Measurements from ENCODE around the gene AGER. TPM values are rescaled to one million over a fixed set of nuclear protein-coding genes. Genes with fewer than 3 reads are reported as not detected.
"Not testable (repeated sequence)": the region's sequence is repeated elsewhere in the genome, so short reads cannot be mapped to it uniquely, and the experiment has no call there.

AGER gene
- total RNA-seq, 1 donor from 2014 or later: 1,590 TPM

DNA sequence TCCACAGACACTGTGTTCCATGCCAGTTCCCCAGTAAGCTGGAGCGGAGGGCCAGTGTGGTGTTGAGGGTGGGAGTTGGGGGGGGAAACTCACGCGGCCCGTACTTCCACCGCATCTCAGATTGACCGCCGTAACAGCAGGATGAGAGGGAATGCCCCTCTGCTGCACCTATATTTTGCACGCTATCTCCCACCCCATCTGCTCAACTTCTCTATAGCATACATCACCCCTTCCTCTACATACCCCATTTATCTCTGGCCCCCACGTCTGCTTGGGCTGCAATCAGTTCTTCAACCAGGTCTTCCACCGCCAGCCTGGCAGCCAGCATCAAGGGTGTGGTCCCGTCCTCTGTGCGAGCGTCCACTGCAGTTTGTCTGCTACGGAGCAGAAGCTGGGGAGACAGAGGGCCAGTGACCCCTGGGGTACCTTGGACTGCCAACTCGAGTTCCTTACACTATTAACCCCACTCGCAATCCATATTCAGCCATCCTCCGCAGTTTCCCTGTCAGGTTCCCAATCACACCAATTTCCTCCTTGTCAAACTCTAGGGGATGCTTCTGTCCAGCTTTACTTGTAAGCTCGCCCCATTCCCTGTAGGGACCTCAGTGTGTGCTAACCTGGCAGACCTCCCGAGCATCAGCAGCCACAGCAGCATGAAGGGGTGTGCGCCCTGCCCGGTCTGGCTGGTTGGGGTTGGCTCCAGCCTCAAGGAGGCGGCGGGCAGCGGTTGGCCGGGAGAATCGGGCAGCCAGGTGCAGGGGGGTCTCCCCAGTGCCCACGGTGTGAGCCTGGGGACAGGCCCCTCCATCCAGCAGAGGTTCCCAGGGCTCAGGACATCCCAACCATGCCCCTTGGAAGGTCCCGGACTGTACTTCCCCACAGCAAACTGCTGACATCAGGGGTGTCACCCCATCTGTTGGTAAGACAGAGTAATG lies 12.9 kb upstream of the AGER start:
- no peaks in the 10 kb centered on the region for H3K27me3 ChIP-seq
- no peaks in the 10 kb centered on the region for H3K36me3 ChIP-seq
- DNase-seq (peak; percentile 70), ATAC-seq (no peak)
- H3K9me3 ChIP-seq: no peaks in the 10 kb centered on the region
- H3K4me3 ChIP-seq: peak overlapping the region; percentile 86
- H3K27ac ChIP-seq: peak overlapping the region; percentile 100
- intact Hi-C loops (cut with DNase I): no loop called here
- TF ChIP-seq, protein P1, sequence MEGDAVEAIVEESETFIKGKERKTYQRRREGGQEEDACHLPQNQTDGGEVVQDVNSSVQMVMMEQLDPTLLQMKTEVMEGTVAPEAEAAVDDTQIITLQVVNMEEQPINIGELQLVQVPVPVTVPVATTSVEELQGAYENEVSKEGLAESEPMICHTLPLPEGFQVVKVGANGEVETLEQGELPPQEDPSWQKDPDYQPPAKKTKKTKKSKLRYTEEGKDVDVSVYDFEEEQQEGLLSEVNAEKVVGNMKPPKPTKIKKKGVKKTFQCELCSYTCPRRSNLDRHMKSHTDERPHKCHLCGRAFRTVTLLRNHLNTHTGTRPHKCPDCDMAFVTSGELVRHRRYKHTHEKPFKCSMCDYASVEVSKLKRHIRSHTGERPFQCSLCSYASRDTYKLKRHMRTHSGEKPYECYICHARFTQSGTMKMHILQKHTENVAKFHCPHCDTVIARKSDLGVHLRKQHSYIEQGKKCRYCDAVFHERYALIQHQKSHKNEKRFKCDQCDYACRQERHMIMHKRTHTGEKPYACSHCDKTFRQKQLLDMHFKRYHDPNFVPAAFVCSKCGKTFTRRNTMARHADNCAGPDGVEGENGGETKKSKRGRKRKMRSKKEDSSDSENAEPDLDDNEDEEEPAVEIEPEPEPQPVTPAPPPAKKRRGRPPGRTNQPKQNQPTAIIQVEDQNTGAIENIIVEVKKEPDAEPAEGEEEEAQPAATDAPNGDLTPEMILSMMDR (IDR thresholded peaks at IDR 0.05): peak; percentile 8
- H3K4me1 ChIP-seq: peaks cover 32% of the 10 kb centered on the region

DNA sequence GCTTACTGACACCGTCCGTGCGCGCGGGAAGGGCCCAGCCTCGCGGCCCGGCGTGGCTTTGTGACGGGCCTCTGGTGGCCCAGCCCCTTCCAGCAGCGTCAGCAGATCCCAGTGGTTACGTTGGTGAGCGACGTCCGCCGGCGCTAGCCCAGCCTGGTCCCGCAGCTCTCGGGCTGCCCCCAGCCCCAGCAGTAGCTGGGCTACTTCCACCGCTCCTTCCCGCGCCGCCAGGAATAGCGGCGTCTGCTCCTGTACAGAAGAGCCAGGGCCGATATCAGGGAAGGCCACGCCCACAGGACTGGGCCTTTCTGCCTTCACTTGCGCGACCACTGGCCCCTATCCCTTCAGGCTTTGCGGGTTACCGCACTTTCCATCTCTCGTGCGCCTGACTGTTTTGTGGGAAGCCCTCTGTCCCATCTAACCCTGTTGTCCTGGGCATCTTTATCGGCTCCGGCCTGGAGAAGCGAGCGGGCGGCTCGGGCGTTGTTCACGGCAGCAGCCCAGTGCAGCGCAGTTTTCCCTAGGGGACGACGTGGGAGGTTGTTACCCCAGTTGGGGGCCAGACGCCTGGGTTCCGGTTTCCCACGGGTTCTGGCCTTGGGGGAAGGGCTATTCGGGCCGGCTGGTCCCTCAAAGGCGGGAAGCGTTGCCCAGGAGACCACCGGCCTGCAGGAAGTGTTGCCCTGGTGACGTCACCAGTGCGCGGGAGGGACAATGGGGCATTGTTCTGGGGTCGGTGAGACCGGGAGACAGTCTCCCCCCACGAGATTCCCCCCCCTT lies 12.0 kb upstream of the AGER start:
- DNase-seq (peak; percentile 93), ATAC-seq (peak; percentile 6)
- Histone ChIP-seq H3K4me3 (peak overlapping the region; percentile 86), H3K36me3 (no peaks in the 10 kb centered on the region), H3K27me3 (no peaks in the 10 kb centered on the region), H3K4me1 (peaks cover 37% of the 10 kb centered on the region), H3K9me3 (no peaks in the 10 kb centered on the region), H3K27ac (peak overlapping the region; percentile 100)
- TF ChIP-seq, protein P1 (IDR thresholded peaks at IDR 0.05): peak; percentile 4
- intact Hi-C loops (cut with DNase I): no loop called here

DNA sequence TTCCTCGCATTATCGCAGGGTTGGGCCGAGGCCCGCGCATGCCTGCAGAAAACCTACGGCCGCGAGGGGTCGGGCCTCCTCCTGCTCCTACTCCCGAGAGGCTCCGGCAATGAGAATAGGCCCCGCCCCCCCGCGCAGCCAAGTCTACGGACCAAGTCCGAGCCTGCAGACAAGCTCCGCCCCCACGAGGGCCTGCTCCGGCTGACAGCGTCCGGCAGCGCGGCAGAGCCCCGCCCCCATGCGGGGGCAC lies 11.5 kb upstream of the AGER start:
- H3K27ac ChIP-seq: peak overlapping the region; percentile 100
- peak overlapping the region; percentile 86 for H3K4me3 ChIP-seq
- ATAC-seq: peak; percentile 94
- H3K9me3 ChIP-seq: no peaks in the 10 kb centered on the region
- TF ChIP-seq, protein P1 (IDR thresholded peaks at IDR 0.05): peak; percentile 51
- no peaks in the 10 kb centered on the region for H3K36me3 ChIP-seq
- H3K27me3 ChIP-seq: no peaks in the 10 kb centered on the region
- DNase-seq: peak; percentile 100
- peaks cover 42% of the 10 kb centered on the region for H3K4me1 ChIP-seq
- intact Hi-C loops (cut with DNase I): no loop called here

DNA sequence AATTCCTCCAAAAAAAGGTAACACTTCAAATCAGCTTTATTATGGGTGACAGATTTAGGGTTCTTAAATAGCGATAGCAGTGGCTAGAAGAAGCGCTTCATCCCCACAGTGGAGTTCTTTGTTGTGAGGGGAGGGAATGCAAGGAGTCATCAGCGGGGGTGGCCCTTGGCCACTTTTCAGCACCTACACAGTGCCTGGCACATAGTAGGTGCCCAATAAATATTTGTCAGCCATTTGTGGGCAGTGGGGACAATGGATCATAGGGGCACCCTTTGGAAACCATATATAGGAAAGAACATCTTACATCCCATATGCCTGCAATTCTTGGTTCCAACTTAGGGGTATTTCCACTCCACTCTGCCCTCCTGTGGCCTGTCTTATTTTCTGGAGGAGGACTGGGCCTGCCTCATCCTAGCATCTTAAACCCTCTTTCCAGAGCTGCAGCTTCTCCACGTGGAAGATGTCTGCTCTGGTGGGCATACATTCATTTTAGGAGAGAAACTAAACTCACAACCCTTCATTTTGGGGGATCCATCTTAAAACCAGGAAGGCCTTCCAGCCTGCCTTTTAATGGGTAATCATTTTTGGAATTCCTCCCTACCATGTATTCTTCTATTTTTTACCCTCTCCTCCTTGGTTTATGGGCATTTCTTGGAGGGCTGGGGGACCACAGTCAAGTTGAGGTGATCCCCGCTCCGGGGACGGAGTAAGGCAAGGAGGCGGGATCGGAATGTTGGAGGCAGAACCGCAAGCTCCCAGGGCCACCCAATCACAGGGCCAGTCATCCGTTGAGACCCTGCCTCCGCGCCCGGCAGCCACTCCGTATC lies 11.0 kb upstream of the AGER start:
- intact Hi-C loops (cut with DNase I): no loop called here
- H3K9me3 ChIP-seq: no peaks in the 10 kb centered on the region

DNA sequence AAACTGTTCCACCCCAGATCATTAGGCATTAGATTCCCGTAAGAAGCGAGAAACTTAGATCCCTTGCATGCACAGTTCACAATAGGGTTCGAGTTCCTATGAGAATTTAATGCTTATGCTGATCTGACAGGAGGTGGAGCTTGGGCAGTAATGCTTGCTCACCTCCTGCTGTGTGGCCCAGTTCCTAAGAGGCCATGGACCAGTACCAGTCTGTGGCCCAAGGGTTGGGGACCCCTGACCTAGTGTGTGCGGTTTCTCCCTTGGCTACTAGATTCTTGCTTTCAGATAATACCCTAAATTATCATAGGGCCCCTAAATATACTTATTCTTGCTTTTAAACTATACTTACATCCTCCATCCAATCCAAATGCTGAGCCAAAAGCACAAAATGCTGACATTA lies 10.3 kb upstream of the AGER start:
- no peaks in the 10 kb centered on the region for H3K9me3 ChIP-seq
- H3K4me1 ChIP-seq: peaks cover 44% of the 10 kb centered on the region
- DNase-seq (no peak), ATAC-seq (no peak)
- H3K27me3 ChIP-seq: no peaks in the 10 kb centered on the region
- TF ChIP-seq, protein P1 (IDR thresholded peaks at IDR 0.05): no peak
- peak overlapping the region; percentile 87 for H3K27ac ChIP-seq
- intact Hi-C loops (cut with DNase I): no loop called here
- no peaks in the 10 kb centered on the region for H3K36me3 ChIP-seq
- H3K4me3 ChIP-seq: no peak overlapping the region

More for the DNA sequence above, 11.0 kb upstream of the AGER start:
- Histone ChIP-seq H3K36me3 (no peaks in the 10 kb centered on the region), H3K4me3 (peak overlapping the region; percentile 56), H3K27ac (peak overlapping the region; percentile 87), H3K27me3 (no peaks in the 10 kb centered on the region), H3K4me1 (peaks cover 44% of the 10 kb centered on the region)
- DNase-seq: no peak
- ATAC-seq: no peak
- TF ChIP-seq, protein P1 (IDR thresholded peaks at IDR 0.05): peak; percentile 38

DNA sequence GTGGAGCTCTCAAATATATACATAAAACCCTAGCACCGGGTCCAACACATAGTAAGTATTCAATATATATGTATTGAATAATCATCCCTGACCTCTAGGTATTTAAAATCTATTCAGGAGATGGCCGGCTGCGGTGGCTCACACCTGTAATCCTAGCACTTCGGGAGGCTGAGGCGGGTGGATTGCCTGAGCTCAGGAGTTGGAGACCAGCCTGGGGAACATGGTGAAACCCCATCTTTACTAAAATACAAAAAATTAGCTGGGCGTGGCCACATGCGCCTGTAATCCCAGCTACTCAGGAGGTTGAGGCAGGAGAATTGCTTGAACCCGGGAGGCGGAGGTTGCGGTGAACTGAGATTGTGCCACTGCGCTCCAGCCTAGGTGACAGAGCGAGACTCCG lies 9.0 kb upstream of the AGER start:
- H3K36me3 ChIP-seq; intact Hi-C loops (cut with DNase I); H3K27me3 ChIP-seq; DNase-seq; ATAC-seq; H3K9me3 ChIP-seq: not testable (repeated sequence)
- Histone ChIP-seq H3K4me1 (peaks cover 55% of the 10 kb centered on the region), H3K27ac (peak overlapping the region; percentile 91), H3K4me3 (peak overlapping the region; percentile 66)

Measured in upper lobe of right lung (tissue), 1 donor.